Dermis blood vessel endothelial cell (primary cell): ENCODE measurements around the gene BCAN. TPM values are rescaled to one million over a fixed set of nuclear protein-coding genes. Genes with fewer than 3 reads are reported as not detected.
A peak's percentile ranks its signal among the peaks of the same experiment; 100 is the strongest.

Experiments used
- DNase-seq: peaks from one replicate; pipeline ENCODE4 v3.0.0; 2010
- total RNA-seq: library from RNA; depleted of rRNA; stranded (reverse); fragments of >200 nt; gene quantifications from 2 replicates; pipeline ENCODE4 v1.2.3, GENCODE V29; 2014

Gene BCAN
- total RNA-seq, 1 donor from 2014 or later, result not detected

- DNase-seq, result no peak
Observed at GRCh38 chr1:156704166-156704711, 62.3 kb downstream of the BCAN start.

DNA sequence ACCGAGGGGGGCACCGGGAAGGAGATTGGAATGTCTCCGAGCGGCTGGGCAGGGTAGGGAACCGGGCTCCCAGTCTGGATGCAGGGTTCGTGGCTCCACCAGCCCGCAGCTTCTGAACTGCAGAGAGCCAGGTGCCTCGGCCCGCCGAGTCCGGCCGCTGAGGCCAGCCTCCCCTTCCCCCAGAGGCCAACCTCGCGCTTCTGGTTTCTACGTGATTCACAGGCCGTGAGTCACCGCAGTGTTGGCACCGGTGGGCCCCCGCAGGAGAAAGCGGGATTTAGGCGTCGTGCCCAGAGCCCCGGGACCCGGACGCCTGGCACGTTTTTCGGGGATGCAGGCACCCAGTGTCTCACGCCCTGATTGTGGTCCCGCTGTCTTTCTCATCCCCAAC is 63.0 kb downstream of the BCAN start:
- peak; percentile 76 for DNase-seq

DNA sequence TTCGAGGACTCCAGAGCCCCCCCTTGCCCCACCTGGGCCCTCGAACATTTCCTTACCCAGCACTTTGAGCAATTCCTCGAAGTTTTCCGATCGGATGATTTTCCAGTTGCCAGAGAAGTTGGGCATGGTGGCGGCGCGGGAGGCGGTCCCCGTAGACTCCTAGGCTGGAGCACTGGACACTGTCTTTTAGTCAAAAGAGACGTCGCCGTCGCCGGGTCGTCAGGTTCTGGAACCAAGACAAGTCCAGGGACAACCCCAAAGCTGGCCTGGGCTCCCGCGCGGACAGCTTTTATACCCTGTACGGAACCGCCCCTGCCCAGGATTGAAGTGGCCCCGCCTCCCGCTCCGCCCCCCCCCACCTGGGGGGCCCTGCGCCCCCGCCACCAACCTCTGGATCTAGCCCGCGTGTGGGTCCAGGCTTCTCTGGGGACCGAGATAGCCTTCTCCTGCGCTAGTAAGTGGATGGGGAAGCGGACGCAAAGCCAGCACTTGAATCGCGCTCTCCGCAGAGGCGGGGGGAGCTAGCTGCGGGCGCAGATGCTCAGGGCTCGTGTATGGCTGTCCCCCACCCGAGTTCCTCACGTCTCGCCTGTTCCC is 63.5 kb downstream of the BCAN start, which contains the start of gene CRABP2:
Gene CRABP2 (minus strand): TSS at position 263 of the 597 bp plus-strand sequence. CDS start 137 bp downstream, at position 126.
- DNase-seq, result peak; percentile 19

DNA sequence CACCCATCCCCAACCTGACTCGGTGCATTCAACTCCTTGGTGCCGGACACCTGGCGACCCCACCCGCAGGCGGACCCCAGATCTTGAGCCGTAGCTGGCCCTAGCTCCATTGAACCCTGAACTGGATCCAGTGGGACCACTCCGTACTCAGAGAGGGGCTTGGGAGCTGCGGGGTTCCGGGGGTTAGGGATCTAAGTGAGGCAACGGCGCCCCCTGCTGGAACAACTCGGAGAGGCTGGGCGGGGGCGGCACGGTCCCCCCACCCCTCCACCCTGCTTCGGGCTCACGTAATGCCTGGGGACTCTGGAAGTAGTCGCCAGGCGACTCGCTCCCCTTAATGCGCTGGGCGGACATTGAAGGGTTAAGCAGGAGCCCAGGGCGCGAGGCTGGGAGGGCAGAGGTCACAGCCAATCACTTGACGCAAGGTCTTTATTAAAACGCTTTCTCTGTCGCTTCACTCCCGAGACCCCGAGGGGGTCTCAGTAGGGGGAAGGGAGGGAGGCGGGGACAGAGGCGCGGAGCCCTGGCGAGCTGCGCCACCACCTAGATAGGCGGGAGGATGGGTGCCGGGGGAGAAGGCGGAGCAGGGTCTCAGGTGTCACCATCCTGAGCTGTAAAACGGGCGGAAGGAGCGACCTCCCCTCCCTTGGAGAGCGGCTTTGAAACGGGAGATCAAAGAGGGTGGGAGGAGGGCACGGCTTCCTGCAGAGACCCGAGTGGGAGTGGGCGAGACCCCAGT is 64.2 kb downstream of the BCAN start:
- DNase-seq, result peak; percentile 68

DNA sequence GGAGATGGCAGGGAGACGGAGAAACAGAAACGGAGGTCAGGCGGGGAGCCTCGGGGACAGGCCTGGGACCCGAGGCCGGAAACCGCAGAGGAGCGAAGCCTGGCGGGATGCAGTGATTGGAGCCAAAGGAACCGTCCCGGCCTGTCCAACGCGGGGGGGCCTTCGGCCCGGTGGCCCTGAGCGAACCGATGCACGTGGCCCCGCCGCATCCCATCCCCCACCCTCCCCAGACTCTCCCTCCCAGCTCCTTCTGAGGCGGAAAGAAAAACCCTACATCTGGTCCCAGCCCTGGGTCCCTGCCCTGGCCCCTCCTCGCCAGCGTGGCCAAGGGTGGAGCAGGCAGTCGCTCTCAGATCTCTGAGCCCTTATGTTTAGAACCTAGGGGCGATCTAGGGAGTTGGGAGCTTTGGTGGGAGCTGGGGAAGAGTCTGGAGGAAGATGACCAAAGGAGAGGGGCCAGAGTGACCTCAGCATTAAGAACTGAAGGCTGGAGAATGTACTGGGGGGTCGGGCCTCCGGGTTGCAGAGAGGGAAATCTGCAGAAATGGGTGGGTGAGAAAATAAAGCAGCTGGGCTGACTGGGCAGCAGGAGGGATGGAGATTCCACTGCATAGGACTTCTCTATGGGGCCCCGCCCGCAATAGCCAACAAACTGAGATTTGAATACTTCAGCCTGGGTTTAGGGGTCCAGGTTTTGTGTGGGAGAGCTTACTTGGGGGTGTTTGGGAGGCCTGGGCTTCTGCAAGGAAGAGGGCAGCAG is 64.9 kb downstream of the BCAN start:
- no peak for DNase-seq

GRCh38 chr1:156707417-156708217 is 65.7 kb downstream of the BCAN start:
- no peak for DNase-seq

GRCh38 chr1:156708218-156708661 is 66.3 kb downstream of the BCAN start:
- DNase-seq, result no peak

DNA sequence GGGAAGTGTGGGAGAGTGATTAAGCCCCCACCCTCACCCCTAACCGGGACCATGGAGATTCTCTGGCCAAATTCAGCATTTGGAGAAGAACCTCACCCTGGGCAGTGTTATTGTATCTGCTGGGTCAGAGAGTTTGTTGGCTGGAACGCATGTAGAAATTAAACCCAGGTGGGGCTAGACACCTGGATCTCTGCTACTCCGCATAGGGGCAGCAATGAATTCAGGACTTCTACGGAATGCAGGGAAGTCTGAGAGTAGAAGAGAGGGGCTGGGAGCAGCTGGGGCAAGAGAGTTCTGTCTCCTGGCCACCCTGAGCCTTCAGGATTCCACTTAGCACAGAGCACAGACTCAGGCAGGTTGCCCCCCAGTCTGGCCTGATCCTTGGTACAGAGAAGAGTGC is 67.1 kb downstream of the BCAN start:
- DNase-seq, result no peak

Other genes starting within 250 kb of the BCAN start
- gene MEF2D, start 141.3 kb upstream of the BCAN start, total RNA-seq, result 10.7 and 11.6 TPM in 2 replicates
- gene IQGAP3, start 69.6 kb upstream of the BCAN start, total RNA-seq, result 7.3 and 37.9 TPM in 2 replicates
- gene TTC24, start 62.4 kb upstream of the BCAN start, total RNA-seq, result not detected in 2 replicates
- 77.6 and 95.1 TPM in 2 replicates for gene NAXE, start 50.3 kb upstream of the BCAN start, total RNA-seq
- gene GPATCH4, start 40.6 kb upstream of the BCAN start, total RNA-seq, result 16.7 and 28.2 TPM in 2 replicates
- gene HAPLN2, start 22.7 kb upstream of the BCAN start, total RNA-seq, result not detected in 2 replicates
- gene NES, start 35.3 kb downstream of the BCAN start, total RNA-seq, result 65.6 and 78.8 TPM in 2 replicates
- 0.34 TPM in 1 of 2 replicates, not detected in the other for gene CRABP2, start 63.5 kb downstream of the BCAN start, total RNA-seq
- gene METTL25B, start 86.4 kb downstream of the BCAN start, total RNA-seq, result 11.8 and 13.3 TPM in 2 replicates
- gene ISG20L2, start 86.6 kb downstream of the BCAN start, total RNA-seq, result 8.7 and 11.7 TPM in 2 replicates
- 31.0 and 34.7 TPM in 2 replicates for gene MRPL24, start 99.0 kb downstream of the BCAN start, total RNA-seq
- gene HDGF, start 109.6 kb downstream of the BCAN start, total RNA-seq, result 149 and 294 TPM in 2 replicates
- gene PRCC, start 125.4 kb downstream of the BCAN start, total RNA-seq, result 12.3 and 15.6 TPM in 2 replicates
- not detected in 2 replicates for gene SH2D2A, start 174.7 kb downstream of the BCAN start, total RNA-seq
- not detected in 2 replicates for gene INSRR, start 217.0 kb downstream of the BCAN start, total RNA-seq
- not detected in 2 replicates for gene NTRK1, start 218.7 kb downstream of the BCAN start, total RNA-seq